ENCODE measurements around the gene NUP210L.
"Not testable (repeated sequence)": the region's sequence is repeated elsewhere in the genome, so short reads cannot be mapped to it uniquely, and the experiment has no call there.

Gene NUP210L

DNA sequence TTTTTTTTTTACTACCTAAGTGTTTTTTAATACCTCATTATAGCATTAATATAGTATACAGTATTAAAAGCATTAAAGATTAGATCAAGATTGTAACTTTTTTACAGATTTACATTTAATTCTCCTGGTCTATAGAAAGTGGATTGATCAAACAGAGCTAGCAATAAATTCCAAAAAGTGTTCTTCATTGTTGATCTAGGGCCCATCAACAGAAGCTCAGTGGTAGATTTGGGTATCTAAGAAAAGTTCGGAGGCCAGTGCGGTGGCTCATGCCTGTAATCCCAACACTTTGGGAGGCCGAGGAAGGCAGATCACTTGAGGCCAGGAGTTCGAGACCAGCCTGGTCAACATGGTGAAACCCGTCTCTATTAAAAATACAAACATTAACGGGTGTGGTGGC lies 12.5 kb downstream of the NUP210L start:
- TF ChIP-seq, protein P1, sequence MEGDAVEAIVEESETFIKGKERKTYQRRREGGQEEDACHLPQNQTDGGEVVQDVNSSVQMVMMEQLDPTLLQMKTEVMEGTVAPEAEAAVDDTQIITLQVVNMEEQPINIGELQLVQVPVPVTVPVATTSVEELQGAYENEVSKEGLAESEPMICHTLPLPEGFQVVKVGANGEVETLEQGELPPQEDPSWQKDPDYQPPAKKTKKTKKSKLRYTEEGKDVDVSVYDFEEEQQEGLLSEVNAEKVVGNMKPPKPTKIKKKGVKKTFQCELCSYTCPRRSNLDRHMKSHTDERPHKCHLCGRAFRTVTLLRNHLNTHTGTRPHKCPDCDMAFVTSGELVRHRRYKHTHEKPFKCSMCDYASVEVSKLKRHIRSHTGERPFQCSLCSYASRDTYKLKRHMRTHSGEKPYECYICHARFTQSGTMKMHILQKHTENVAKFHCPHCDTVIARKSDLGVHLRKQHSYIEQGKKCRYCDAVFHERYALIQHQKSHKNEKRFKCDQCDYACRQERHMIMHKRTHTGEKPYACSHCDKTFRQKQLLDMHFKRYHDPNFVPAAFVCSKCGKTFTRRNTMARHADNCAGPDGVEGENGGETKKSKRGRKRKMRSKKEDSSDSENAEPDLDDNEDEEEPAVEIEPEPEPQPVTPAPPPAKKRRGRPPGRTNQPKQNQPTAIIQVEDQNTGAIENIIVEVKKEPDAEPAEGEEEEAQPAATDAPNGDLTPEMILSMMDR (IDR thresholded peaks at IDR 0.05; ENCODE audit: extremely low read depth, insufficient read depth, missing control alignments), result no peak
- in situ Hi-C loops (cut with MboI; ENCODE audit: low pct_unique_long_range_greater_than_20kb, low sequenced_read_pairs, unreplicated experiment), result no loop called here
- DNase-seq (ENCODE audit: low spot score), result no peak

DNA sequence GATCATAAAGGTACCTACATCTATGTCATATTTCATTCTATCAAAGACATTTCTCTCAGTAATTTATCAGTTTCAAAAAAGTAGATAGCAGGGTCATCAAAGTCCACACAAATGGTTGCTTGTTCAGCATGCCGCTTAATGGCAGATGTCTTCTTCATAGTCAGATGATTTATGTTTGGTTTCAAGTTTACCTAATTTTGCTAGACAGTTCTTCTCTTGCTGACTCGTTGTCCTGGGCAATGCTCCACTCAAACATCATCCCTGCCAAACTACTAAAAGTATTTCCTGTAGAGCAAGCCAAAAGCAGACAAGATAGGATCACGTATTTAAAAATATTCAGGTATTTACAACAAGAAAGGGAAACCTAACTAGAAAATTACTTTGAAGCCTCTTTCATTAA lies 13.6 kb downstream of the NUP210L start:
- TF ChIP-seq, protein P1 (IDR thresholded peaks at IDR 0.05; ENCODE audit: extremely low read depth, insufficient read depth, missing control alignments), result no peak
- in situ Hi-C loops (cut with MboI; ENCODE audit: low pct_unique_long_range_greater_than_20kb, low sequenced_read_pairs, unreplicated experiment), result no loop called here
- DNase-seq (ENCODE audit: low spot score), result no peak

DNA sequence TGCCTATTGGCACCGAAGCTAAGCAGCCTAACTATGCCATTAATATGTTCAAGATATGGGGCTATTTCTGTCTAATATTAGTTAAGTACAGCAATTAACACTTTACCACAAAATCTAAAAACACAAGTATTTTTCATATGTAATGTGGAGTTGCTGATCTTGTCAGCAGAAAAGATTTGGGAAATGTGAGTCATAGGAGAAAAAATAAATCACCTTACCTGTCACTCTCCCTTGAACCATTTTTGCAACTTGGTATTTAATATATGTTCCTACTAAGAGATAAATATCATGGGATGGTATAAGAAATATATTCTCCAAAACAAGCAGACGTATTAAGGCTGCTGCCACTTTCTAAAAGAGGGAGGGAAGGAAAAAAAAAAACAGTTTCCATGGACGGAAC lies 17.0 kb downstream of the NUP210L start:
- DNase-seq (ENCODE audit: low spot score), result no peak
- in situ Hi-C loops (cut with MboI; ENCODE audit: low pct_unique_long_range_greater_than_20kb, low sequenced_read_pairs, unreplicated experiment), result no loop called here
- TF ChIP-seq, protein P1 (IDR thresholded peaks at IDR 0.05; ENCODE audit: extremely low read depth, insufficient read depth, missing control alignments), result no peak

DNA sequence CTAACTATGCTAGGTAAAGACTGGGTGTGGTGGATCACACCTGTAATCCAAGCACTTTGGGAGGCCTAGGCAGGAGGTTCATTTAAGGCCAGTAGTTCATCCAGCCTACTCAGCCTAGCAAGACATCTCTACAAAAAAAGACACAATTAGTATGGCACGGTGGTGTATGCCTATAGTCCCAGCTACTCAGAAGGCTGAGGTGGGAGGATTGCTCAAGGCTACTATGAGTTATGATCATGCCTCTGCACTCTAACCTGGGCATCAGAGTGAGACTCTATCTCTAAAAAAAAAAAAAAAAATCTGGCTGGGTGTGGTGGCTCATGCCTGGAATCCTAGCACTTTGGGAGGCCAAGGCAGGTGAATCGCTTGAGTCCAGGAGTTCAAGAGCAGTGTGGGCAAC lies 21.6 kb downstream of the NUP210L start:
- TF ChIP-seq, protein P1 (IDR thresholded peaks at IDR 0.05; ENCODE audit: extremely low read depth, insufficient read depth, missing control alignments), result no peak
- in situ Hi-C loops (cut with MboI; ENCODE audit: low pct_unique_long_range_greater_than_20kb, low sequenced_read_pairs, unreplicated experiment), result no loop called here
- no peak for DNase-seq (ENCODE audit: low spot score)

DNA sequence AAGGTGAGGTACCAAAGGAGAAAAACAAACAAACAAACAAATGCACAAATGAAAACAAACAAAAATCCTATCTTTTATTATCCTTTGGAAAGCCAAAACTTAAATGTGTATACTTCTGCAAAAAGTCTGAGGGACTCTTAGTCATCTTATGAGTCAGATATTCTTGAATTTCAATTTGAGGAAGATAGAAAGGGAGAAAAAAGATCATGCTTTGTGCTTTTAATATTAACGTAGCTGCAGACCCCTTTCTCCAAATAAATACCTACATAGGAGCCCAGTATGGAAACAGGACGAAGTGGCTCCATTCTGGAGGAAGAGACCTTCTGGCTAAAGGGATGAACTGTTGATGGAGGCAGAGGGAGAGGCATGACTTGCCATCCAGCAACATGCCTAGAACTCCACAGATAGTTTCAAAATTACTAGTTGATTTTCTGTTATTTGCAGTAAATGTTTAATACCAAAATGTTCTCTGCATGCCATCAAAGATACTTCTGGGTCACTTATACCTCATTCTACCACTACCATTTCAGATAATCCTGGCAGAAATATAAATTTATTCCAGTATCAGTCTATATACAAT lies 25.4 kb downstream of the NUP210L start:
- TF ChIP-seq, protein P1 (IDR thresholded peaks at IDR 0.05; ENCODE audit: extremely low read depth, insufficient read depth, missing control alignments), result no peak
- in situ Hi-C loops (cut with MboI; ENCODE audit: low pct_unique_long_range_greater_than_20kb, low sequenced_read_pairs, unreplicated experiment), result no loop called here
- DNase-seq (ENCODE audit: low spot score), result no peak

DNA sequence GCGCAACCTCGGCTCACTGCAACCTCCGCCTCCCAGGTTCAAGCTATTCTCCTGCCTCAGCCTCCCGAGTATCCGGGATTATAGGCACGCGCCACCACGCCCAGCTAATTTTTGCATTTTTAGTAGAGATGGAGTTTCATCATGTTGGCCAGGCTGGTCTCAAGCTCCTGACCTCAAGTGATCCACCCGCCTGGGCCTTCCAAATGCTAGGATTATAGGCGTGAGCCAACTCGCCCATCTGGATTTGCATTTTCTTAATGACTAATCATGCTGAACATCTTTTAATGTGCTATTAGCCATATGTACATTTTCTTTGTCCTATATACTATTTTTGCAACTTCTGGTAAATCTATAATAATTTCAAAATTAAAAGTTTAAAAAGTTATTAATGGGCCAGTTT lies 31.7 kb downstream of the NUP210L start:
- DNase-seq (ENCODE audit: low spot score); in situ Hi-C loops (cut with MboI; ENCODE audit: low pct_unique_long_range_greater_than_20kb, low sequenced_read_pairs, unreplicated experiment): not testable (repeated sequence)

DNA sequence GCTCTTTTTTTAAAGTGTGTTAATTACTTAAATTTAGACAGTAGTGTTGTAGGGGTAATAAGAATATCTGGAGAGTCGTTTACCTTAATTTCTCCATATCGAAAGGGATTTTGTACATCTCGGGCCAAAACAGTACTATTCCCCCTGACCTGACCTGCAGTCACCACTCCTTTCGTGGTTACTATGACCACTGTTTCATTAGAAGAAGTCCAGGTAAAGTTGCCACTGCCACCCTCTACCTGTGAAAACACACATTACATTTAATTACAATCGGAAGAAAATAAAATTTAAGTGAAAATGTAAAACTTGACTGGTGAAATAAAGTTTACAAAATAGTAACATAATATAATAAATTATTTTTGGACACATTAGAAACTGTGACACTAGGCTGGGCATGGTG lies 37.2 kb downstream of the NUP210L start:
- TF ChIP-seq, protein P1 (IDR thresholded peaks at IDR 0.05; ENCODE audit: extremely low read depth, insufficient read depth, missing control alignments), result no peak
- DNase-seq (ENCODE audit: low spot score), result no peak
- in situ Hi-C loops (cut with MboI; ENCODE audit: low pct_unique_long_range_greater_than_20kb, low sequenced_read_pairs, unreplicated experiment), result no loop called here

Data from GM13977 (cell line).